ENCODE measurements around the gene DOCK1. TPM values are rescaled to one million over a fixed set of nuclear protein-coding genes. Genes with fewer than 3 reads are reported as not detected.

Gene DOCK1
- polyA plus RNA-seq, 1 donor from 2014 or later: 2.7 TPM

DNA sequence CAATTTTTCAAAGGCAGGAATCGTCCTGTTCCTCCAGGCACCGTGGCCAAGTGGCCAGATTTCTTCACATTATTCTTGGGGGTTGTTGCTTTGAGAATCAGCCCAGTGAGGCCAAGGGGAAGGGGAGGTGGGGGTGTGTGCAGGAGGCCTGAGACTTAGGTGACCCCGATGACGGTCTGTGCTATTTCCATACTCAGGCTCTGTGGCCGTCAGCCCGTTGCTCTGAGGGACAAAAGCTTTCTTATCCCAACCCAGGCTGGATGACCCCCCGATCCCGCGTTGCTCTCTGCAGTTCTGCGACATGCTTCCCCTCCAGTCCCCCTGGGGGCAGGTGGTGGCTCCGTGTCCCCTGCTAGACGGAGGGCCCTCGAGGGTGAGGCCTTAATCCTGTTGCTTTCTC, 14.2 kb downstream of the DOCK1 start:
- Histone ChIP-seq H3K27me3 (ENCODE audit: insufficient read depth, low read depth, low read length) (no peaks in the 10 kb centered on the region), H3K4me3 (ENCODE audit: low read length) (no peak overlapping the region), H3K9ac (ENCODE audit: low read length) (no peak overlapping the region), H3K9me3 (ENCODE audit: low read length) (no peaks in the 10 kb centered on the region), H3K27ac (ENCODE audit: low read length) (no peak overlapping the region), H3K79me2 (replicated peaks; ENCODE audit: insufficient read depth, low read length) (no peaks in the 10 kb centered on the region), H3K4me2 (ENCODE audit: low read length) (no peak overlapping the region), H4K20me1 (ENCODE audit: insufficient read depth) (no peaks in the 10 kb centered on the region), H3K36me3 (ENCODE audit: insufficient read depth, low read length) (no peaks in the 10 kb centered on the region), H2AFZ (ENCODE audit: low read depth, low read length) (no peak overlapping the region), H3F3A (ENCODE audit: insufficient read depth, low read length, poor library complexity, severe bottlenecking) (no peaks in the 10 kb centered on the region), H3K9me2 (ENCODE audit: insufficient read depth, low read length) (no peaks in the 10 kb centered on the region)
- no peak for TF ChIP-seq TAF1 (IDR thresholded peaks at IDR 0.05; ENCODE audit: low read depth)
- no peak for TF ChIP-seq RAD21 (conservative IDR thresholded peaks at IDR 0.05)

DNA sequence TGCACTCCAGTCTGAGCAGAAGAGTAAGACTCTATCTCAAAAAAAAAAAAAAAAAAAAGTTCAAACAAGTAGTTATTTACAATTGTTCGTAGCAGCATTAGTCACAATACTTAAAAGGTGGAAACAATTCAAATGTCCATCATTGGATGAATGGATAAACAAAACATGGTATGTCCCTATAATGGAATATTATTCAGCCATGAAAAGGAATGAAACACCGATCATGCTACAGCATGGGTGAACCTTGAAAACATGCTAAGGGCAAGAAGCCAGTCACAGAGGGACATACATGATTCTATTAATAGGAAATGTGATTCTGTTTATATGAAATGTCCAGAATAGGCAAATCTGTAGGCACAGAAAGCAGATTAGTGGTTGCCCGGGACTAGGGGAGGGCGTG, 15.9 kb downstream of the DOCK1 start:
- no peaks in the 10 kb centered on the region for H3K27me3 ChIP-seq (ENCODE audit: insufficient read depth, low read depth, low read length)

GRCh38 chr10:126921974-126922525, 16.8 kb downstream of the DOCK1 start:
- Histone ChIP-seq H3K4me3 (ENCODE audit: low read length) (no peak overlapping the region), H3K9me2 (ENCODE audit: insufficient read depth, low read length) (no peaks in the 10 kb centered on the region), H3K79me2 (replicated peaks; ENCODE audit: insufficient read depth, low read length) (no peaks in the 10 kb centered on the region), H3K4me2 (ENCODE audit: low read length) (no peak overlapping the region), H4K20me1 (ENCODE audit: insufficient read depth) (no peaks in the 10 kb centered on the region), H3K27me3 (ENCODE audit: insufficient read depth, low read depth, low read length) (no peaks in the 10 kb centered on the region), H2AFZ (ENCODE audit: low read depth, low read length) (no peak overlapping the region), H3K9me3 (ENCODE audit: low read length) (no peaks in the 10 kb centered on the region), H3K36me3 (ENCODE audit: insufficient read depth, low read length) (no peaks in the 10 kb centered on the region), H3K27ac (ENCODE audit: low read length) (no peak overlapping the region), H3F3A (ENCODE audit: insufficient read depth, low read length, poor library complexity, severe bottlenecking) (no peaks in the 10 kb centered on the region), H3K9ac (ENCODE audit: low read length) (no peak overlapping the region)
- TF ChIP-seq EP300 (conservative IDR thresholded peaks at IDR 0.05; ENCODE audit: poor library complexity, severe bottlenecking) (no peak), EZH2 (IDR thresholded peaks at IDR 0.05; ENCODE audit: borderline replicate concordance, insufficient read depth, low read length, poor library complexity, severe bottlenecking) (no peak), POLR2AphosphoS5 (IDR thresholded peaks at IDR 0.05) (no peak), RAD21 (conservative IDR thresholded peaks at IDR 0.05) (no peak), MXI1 (conservative IDR thresholded peaks at IDR 0.05; ENCODE audit: poor library complexity, severe bottlenecking) (no peak), CTCF (IDR thresholded peaks at IDR 0.05; ENCODE audit: poor library complexity, severe bottlenecking) (no peak), SMC3 (conservative IDR thresholded peaks at IDR 0.05; ENCODE audit: poor library complexity) (no peak), TAF1 (IDR thresholded peaks at IDR 0.05; ENCODE audit: low read depth) (no peak)
- TF ChIP-seq, protein P1, sequence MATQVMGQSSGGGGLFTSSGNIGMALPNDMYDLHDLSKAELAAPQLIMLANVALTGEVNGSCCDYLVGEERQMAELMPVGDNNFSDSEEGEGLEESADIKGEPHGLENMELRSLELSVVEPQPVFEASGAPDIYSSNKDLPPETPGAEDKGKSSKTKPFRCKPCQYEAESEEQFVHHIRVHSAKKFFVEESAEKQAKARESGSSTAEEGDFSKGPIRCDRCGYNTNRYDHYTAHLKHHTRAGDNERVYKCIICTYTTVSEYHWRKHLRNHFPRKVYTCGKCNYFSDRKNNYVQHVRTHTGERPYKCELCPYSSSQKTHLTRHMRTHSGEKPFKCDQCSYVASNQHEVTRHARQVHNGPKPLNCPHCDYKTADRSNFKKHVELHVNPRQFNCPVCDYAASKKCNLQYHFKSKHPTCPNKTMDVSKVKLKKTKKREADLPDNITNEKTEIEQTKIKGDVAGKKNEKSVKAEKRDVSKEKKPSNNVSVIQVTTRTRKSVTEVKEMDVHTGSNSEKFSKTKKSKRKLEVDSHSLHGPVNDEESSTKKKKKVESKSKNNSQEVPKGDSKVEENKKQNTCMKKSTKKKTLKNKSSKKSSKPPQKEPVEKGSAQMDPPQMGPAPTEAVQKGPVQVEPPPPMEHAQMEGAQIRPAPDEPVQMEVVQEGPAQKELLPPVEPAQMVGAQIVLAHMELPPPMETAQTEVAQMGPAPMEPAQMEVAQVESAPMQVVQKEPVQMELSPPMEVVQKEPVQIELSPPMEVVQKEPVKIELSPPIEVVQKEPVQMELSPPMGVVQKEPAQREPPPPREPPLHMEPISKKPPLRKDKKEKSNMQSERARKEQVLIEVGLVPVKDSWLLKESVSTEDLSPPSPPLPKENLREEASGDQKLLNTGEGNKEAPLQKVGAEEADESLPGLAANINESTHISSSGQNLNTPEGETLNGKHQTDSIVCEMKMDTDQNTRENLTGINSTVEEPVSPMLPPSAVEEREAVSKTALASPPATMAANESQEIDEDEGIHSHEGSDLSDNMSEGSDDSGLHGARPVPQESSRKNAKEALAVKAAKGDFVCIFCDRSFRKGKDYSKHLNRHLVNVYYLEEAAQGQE (IDR thresholded peaks at IDR 0.05; ENCODE audit: borderline replicate concordance): no peak

More for the DNA sequence above, 15.9 kb downstream of the DOCK1 start:
- no peak overlapping the region for H3K9ac ChIP-seq (ENCODE audit: low read length)
- H3K79me2 ChIP-seq (replicated peaks; ENCODE audit: insufficient read depth, low read length): no peaks in the 10 kb centered on the region
- H2AFZ ChIP-seq (ENCODE audit: low read depth, low read length): no peak overlapping the region
- H3K9me2 ChIP-seq (ENCODE audit: insufficient read depth, low read length): no peaks in the 10 kb centered on the region
- no peak overlapping the region for H3K4me2 ChIP-seq (ENCODE audit: low read length)
- TF ChIP-seq EZH2 (IDR thresholded peaks at IDR 0.05; ENCODE audit: borderline replicate concordance, insufficient read depth, low read length, poor library complexity, severe bottlenecking): no peak
- no peaks in the 10 kb centered on the region for H3K36me3 ChIP-seq (ENCODE audit: insufficient read depth, low read length)
- no peaks in the 10 kb centered on the region for H3F3A ChIP-seq (ENCODE audit: insufficient read depth, low read length, poor library complexity, severe bottlenecking)
- no peak overlapping the region for H3K27ac ChIP-seq (ENCODE audit: low read length)
- no peaks in the 10 kb centered on the region for H3K9me3 ChIP-seq (ENCODE audit: low read length)
- no peak overlapping the region for H3K4me3 ChIP-seq (ENCODE audit: low read length)
- no peaks in the 10 kb centered on the region for H4K20me1 ChIP-seq (ENCODE audit: insufficient read depth)

All from neural cell (in vitro differentiated cells).